ENCODE data around the gene SDCBP2.
A peak's percentile ranks its signal among the peaks of the same experiment; 100 is the strongest.

Gene SDCBP2

GRCh38 chr20:1306316-1307135 lies 22.4 kb downstream of the SDCBP2 start:
- no peak for DNase-seq
- in situ Hi-C loops (cut with HindIII; ENCODE audit: low pct_ligation_motif_present, low pct_unique_long_range_greater_than_20kb, low sequenced_read_pairs): loop anchor here (25.0 kb wide), 1 partner anchor 131 kb away; no protein-coding TSS in a partner anchor

GRCh38 chr20:1305712-1306111 lies 23.2 kb downstream of the SDCBP2 start:
- DNase-seq: no peak
- in situ Hi-C loops (cut with HindIII; ENCODE audit: low pct_ligation_motif_present, low pct_unique_long_range_greater_than_20kb, low sequenced_read_pairs): loop anchor here (25.0 kb wide), 1 partner anchor 132 kb away; no protein-coding TSS in a partner anchor

GRCh38 chr20:1304710-1305515 lies 24.0 kb downstream of the SDCBP2 start:
- DNase-seq: no peak
- in situ Hi-C loops (cut with HindIII; ENCODE audit: low pct_ligation_motif_present, low pct_unique_long_range_greater_than_20kb, low sequenced_read_pairs): loop anchor here (25.0 kb wide), 1 partner anchor 132 kb away; no protein-coding TSS in a partner anchor

GRCh38 chr20:1302685-1303541 lies 26.0 kb downstream of the SDCBP2 start:
- in situ Hi-C loops (cut with HindIII; ENCODE audit: low pct_ligation_motif_present, low pct_unique_long_range_greater_than_20kb, low sequenced_read_pairs): loop anchor here (25.0 kb wide), 1 partner anchor 134 kb away; no protein-coding TSS in a partner anchor
- peak; percentile 31 for DNase-seq

DNA sequence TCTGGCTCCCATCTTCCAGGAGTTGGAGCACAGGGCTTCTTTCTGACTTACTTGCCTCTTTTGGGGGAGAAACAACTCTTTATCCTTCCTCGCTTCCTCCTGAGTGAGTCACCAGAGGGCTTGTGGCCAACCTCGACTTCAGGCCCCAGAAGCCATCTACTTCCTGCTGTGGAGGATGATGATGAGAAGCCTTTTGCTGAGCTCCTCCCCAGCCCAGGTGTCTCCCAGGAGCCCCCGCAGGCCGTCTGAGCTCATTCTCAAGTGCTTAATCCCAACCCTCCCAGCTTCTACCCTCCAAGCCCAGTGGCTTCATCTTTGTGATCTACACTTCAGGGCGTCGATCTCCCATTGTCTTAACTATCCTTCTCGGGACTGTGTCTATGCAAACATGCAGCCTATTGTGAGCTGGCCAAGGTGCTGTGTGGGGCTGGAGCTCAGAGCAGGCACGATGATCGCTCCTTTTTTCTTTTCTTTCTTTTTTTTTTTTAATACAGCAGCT lies 27.9 kb downstream of the SDCBP2 start:
- peak; percentile 20 for DNase-seq
- in situ Hi-C loops (cut with HindIII; ENCODE audit: low pct_ligation_motif_present, low pct_unique_long_range_greater_than_20kb, low sequenced_read_pairs): loop anchor here (25.0 kb wide), 1 partner anchor 136 kb away; no protein-coding TSS in a partner anchor

- in situ Hi-C loops (cut with HindIII; ENCODE audit: low pct_ligation_motif_present, low pct_unique_long_range_greater_than_20kb, low sequenced_read_pairs): loop anchor here (25.0 kb wide), 1 partner anchor 137 kb away; no protein-coding TSS in a partner anchor
- no peak for DNase-seq
These were observed 28.7 kb downstream of the SDCBP2 start for GRCh38 chr20:1300083-1300840.

DNA sequence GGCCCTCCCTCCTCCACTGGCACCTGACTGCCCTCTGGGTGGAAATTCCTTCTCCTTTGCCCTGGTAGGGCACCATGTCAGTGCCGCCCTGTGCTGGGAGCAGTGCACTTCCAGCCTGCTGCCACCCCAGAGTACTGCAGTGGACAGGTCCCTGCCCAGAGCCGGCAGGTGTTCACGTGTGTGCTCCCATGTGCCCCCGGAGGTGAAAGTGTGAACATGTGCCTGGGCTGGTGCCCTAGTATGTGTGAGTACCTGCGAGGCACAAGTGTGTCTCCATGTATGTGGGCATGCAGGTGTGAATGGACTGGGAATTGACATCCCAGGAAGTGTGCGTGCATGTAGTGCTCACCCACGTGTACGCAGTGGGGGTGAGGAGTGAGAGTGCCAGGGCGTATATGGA lies 29.4 kb downstream of the SDCBP2 start:
- DNase-seq: peak; percentile 41
- in situ Hi-C loops (cut with HindIII; ENCODE audit: low pct_ligation_motif_present, low pct_unique_long_range_greater_than_20kb, low sequenced_read_pairs): no loop called here

GRCh38 chr20:1298888-1299511 lies 29.9 kb downstream of the SDCBP2 start:
- in situ Hi-C loops (cut with HindIII; ENCODE audit: low pct_ligation_motif_present, low pct_unique_long_range_greater_than_20kb, low sequenced_read_pairs): no loop called here
- no peak for DNase-seq

DNA sequence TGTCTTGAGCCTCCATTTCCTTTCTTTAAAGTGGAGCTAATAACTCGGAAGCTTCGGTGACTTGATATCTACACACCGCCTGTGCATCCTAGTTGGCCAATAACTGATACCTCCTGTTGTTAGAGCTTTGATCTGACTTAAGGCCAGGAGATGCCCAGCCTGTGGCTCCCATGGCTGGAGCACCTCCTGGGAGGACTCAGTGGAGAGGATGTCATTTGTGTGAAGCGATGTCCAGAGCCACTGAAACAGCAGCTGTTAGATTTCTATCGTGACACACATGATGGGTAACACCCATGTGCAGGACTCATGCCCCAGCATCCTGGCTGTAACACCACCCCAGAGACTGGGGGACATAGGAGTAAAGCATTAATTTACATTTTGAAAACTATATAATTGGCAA lies 30.8 kb downstream of the SDCBP2 start:
- no peak for DNase-seq
- in situ Hi-C loops (cut with HindIII; ENCODE audit: low pct_ligation_motif_present, low pct_unique_long_range_greater_than_20kb, low sequenced_read_pairs): no loop called here

DNA sequence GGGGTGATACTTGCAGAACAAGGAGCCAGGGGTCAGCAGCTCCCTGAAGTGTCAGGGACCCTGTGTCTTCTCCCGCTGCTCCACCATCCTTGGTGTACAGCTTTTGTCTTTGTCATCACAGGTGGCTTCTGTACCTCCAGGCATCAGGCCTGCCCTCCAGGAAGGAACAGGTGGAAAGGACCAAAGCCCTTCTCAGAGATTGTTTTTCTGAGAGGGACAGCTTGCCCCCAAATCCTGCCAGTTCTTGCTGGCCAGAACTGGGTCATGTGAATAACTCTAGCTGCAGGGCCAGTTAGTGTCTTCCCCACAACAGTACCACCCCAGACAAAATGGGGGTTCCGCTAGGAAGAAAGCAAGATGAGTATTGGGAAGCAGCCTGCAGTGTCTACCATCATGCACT lies 31.5 kb downstream of the SDCBP2 start:
- in situ Hi-C loops (cut with HindIII; ENCODE audit: low pct_ligation_motif_present, low pct_unique_long_range_greater_than_20kb, low sequenced_read_pairs): no loop called here
- no peak for DNase-seq

DNA sequence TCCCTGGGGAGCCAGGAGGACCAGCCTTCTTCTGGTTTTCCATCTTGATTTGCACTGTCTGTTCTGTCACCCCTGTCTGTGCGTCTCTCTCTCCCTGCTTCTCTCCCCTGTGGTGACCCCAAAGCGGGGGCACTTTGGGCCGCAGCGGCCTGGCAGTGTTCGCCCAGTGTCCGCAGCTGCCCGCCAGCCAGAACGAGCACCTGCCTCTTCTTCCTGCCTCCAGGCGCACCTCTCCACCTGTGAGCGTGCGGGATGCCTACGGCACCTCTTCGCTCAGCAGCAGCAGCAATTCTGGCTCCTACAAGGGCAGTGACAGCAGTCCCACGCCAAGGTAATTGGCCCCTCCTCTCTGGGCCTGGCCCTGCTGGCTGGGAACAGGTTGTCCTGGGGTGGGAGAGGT lies 32.0 kb downstream of the SDCBP2 start:
- DNase-seq: no peak
- in situ Hi-C loops (cut with HindIII; ENCODE audit: low pct_ligation_motif_present, low pct_unique_long_range_greater_than_20kb, low sequenced_read_pairs): no loop called here

GRCh38 chr20:1296117-1296610 lies 32.8 kb downstream of the SDCBP2 start:
- in situ Hi-C loops (cut with HindIII; ENCODE audit: low pct_ligation_motif_present, low pct_unique_long_range_greater_than_20kb, low sequenced_read_pairs): no loop called here
- no peak for DNase-seq

DNA sequence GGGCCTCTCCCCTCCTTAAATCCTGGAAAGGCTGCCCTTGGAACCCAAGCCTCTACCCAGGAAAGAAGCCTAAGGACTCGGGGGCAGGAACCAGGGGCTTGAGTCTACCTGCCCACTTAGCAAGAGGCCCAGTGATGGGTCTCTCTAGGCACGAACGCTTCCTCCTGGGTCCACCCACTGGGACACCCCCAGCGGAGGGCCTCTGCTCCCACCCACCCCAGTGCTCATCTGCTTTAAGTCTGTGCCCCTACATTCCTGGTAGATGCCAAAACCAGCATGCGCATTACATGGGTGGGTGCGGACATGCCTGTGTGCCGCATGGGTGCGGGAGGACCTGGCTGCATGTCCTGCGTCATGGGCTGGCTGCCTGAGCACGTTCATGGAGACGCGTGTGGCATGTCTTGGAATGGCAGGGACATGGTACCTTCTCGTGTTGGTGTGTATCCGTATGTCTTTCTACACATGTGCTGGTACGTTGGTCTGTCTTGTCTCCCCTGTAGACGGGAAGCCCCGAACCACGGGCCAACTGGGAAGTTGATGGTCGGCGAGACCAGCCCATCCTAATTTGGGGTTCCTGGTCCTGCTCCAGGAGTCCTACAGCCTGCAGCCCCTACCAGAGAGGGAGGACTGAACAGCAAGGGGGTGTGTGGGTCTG lies 33.5 kb downstream of the SDCBP2 start:
- no peak for DNase-seq
- in situ Hi-C loops (cut with HindIII; ENCODE audit: low pct_ligation_motif_present, low pct_unique_long_range_greater_than_20kb, low sequenced_read_pairs): no loop called here

DNA sequence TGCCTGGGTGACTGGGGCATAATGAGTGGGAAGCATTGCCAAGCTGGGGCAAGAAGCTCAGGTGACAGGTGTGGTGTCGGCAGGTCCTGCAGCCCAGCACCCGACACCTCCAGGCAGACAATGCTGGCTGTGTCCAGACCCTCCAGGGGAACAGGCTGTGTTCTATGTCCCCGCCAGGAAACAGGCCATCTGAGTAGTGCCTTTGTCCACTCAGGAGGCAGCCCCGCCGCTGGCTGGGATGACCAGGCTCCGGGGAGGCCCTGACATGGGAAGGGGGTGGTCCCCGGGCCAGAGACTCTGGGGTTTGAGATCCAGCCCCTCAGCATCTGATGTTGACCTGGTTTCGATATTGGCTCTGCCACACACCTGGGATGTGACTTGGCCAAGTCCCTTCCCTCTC lies 34.4 kb downstream of the SDCBP2 start:
- no peak for DNase-seq
- in situ Hi-C loops (cut with HindIII; ENCODE audit: low pct_ligation_motif_present, low pct_unique_long_range_greater_than_20kb, low sequenced_read_pairs): no loop called here

GRCh38 chr20:1293641-1294379 lies 35.1 kb downstream of the SDCBP2 start:
- DNase-seq: no peak
- in situ Hi-C loops (cut with HindIII; ENCODE audit: low pct_ligation_motif_present, low pct_unique_long_range_greater_than_20kb, low sequenced_read_pairs): no loop called here

DNA sequence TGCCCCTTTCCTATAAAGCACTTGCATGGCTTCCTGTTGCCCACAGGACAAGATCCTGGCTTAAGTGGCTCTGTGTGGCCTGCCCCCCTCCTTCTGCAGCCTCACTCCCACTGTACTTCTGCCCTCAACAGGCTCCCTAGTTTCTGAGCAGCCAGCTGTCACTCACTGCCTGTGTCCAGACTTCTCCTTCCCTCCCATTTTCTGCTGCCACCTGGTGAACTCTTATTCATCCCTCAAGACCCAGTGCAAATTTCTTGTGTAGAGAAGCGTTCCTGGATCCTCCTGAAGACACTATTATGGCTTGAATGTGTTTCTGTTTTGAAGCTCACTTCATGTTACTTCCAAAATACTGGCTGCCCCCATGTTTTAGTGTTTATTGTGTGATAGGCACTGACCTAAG lies 36.3 kb downstream of the SDCBP2 start:
- in situ Hi-C loops (cut with HindIII; ENCODE audit: low pct_ligation_motif_present, low pct_unique_long_range_greater_than_20kb, low sequenced_read_pairs): no loop called here
- DNase-seq: no peak
